HG02870 (cell line): ENCODE measurements around the gene GLS.

ENCODE experiments used
- ATAC-seq: cut with Tn5 transposase; IDR thresholded peaks from one replicate; pipeline ENCODE4 v1.9.1; 2021; ENCODE audit warnings: mild to moderate bottlenecking, moderate library complexity; ENCODE audit not compliant: unreplicated experiment

Gene GLS

DNA sequence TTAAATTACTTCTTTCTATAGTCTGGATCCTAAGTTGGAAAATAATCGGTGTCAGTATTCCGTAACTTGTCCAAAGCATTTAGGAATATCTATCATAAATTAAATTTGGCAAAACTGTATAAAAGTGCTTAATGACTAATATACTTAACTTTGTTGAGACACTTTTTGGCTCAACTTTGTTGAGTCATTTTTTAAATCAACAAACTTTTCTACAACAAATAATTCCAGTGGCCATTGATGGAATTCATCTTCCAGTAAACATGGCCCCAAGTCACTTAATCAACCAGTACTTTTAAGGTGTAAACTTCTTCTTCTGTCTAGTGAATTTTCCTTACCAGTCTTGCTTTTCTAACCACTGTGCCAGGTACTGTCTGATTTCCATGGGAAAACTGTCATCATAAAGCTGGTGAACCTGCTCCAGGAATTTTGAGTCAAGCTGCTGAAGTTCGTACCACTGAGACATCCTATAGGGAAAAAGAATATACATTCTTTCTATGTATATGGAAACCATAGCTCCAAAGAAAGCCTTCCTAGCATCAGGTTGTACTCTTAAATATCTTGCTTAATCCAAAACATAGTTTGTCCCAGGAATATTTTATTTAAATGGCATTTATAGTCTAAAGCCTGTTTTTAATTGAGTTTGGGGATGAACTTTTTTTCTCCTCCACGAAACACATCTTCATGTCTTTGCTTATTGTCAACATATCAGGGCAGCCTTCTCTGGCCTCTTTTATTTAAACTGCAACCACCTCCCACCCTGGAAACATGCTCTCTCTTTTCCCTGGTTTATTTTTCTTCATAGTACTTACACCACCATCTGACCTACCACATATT lies 129.1 kb downstream of the GLS start:
- ATAC-seq: no peak

DNA sequence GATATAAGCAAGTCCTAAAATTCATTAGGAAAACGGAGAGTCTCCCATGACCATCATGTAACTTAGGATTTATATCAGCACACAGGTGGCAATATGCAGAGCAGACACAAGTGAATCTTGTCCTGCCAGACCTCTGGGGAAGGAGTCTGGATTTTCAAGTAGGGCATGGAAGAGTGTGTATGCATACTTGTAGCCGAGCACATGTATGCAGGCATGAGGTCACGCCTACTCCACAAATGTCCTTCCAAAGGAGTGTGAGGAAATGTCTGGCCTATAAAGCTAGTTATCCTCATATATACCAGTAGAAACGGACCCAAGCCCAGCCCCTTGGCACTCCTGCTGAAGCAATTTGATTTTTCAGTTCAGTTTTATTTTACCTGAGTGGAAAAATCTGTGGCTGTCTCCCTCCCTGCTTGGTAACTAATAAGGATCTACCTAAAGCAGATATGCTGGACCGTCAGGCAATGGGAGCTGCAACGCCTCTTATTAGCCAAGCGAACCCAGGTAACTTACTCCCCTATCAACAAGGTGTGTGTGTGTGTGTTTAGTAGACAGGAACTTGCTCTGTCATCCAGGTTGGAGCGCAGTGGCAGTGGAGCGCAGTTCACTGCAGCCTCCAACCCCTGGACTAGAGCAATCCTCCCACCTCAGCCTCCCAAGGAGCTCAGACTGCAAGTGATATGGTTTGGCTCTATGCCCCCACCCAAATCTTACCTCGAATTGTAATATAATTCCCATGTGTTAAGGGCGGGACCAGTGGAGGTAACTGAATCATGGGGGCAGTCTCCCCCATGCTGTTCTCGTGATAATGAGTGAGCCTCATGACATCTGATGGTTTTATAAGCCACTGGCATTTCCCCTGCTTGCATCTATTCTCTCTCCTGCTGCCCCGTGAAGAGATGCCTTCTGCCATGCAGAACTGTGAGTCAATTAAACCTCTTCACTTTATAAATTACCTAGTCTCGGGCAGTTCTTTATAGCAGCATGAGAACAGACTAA lies 130.6 kb downstream of the GLS start:
- no peak for ATAC-seq

GRCh38 chr2:191012346-191012745 lies 131.7 kb downstream of the GLS start:
- no peak for ATAC-seq

- peak; percentile 2 for ATAC-seq
Measured at GRCh38 chr2:191012845-191013681, 132.4 kb downstream of the GLS start.

DNA sequence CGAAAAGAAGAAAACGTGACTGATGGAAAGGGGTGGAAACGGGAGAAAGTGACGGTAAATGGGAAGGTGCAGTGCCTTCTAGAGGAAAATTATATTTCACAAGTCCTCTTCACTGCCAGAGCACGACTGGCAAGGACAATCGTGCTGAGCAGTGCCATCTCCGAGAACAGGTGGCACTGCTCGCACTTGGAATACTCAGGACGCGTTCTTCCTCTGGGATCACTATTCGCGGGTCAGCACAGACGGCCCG lies 133.0 kb downstream of the GLS start:
- no peak for ATAC-seq

DNA sequence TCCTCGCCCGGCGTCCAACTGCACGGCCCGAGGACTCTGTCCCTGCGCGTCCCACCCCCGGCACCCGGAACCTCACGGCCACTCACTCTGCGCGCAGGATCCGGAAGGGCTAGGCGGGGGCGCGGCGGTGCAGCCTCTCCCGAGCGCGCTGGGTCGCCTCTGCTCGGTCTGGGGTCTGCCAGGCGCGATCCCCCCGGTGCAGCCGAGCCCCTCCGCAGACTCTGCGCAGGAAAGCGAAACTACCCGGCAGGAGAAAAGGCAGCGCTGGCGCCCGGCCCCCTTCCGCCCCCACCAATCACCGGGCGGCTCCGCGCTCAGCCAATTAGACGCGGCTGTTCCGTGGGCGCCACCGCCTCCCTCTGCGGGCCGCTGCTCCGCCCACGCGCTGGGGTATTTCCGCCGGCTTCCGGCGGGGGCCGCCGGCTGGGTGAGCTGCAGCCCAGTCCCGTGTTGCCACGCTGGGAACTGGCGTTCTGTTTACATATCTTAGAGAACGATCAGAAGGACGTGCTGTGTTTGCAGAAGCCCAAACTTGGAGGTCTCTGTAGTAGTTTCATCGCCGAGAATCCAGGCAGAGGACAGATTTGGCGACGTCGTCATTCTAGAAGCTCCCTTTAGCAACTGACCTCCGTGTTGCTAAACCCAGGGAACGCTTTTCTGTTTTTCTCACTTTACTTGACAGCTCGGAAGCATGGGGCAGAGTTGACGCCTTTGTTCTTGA lies 133.5 kb downstream of the GLS start, which contains the start of gene STAT1:
Gene STAT1, minus strand, starts transcription at position 240 of the 721 bp plus-strand sequence. CDS start 4,168 bp downstream, outside the sequence.
- ATAC-seq: peak; percentile 84

DNA sequence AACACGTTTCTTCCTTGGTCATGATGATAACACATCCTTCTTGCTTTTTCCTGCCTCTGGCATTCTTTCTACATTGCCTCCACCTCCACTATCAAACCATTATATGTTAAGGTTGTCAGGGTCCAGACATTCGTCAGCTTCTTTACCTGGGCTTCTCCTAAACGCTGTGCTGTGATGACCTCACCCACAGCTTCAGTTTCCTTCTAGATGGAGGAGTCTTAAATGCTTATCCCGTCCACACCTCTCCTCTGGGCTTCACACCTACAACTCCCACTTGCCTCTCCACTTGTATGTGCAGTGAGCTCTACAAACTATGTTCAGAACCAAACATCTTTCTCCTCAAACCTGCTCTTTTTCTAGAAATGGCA lies 134.0 kb downstream of the GLS start:
- no peak for ATAC-seq
